Measurements from ENCODE around the gene LCE3B. TPM values are rescaled to one million over a fixed set of nuclear protein-coding genes. Genes with fewer than 3 reads are reported as not detected.

LCE3B gene
- total and polyA plus RNA-seq, 10 of the 15 experiments (the other 5 are each of a cell fraction or from before 2014, with no cell fraction given), result not detected

GRCh38 chr1:152565115-152565514, 48.5 kb upstream of the LCE3B start (continued):
- TF ChIP-seq E4F1 (IDR thresholded peaks at IDR 0.05; ENCODE audit: borderline replicate concordance, partially characterized antibody) (no peak), ATF2 (IDR thresholded peaks at IDR 0.05; ENCODE audit: low read length) (0 out of 2 replicates have a peak, but pooled peaks have one; percentile 51), NBN (IDR thresholded peaks at IDR 0.05) (no peak), BHLHE40 (IDR thresholded peaks at IDR 0.05; ENCODE audit: borderline replicate concordance in 1 of 2, low read depth in 2 of 2, low read length in 1 of 2) (no peak), SRF (IDR thresholded peaks at IDR 0.05; ENCODE audit: low read depth in 2 of 2, low read length in 2 of 2) (no peak), BMI1 (IDR thresholded peaks at IDR 0.05; ENCODE audit: borderline replicate concordance) (no peak), BACH1 (IDR thresholded peaks at IDR 0.05; ENCODE audit: borderline replicate concordance) (no peak), SIN3A (IDR thresholded peaks at IDR 0.05; ENCODE audit: low read depth, low read length) (no peak), ZBTB4 (CRISPR knock-in tag; IDR thresholded peaks at IDR 0.05) (no peak), ETV6 (conservative IDR thresholded peaks at IDR 0.05 in 1 of 2, IDR thresholded peaks at IDR 0.05 in 1 of 2; ENCODE audit: borderline replicate concordance in 1 of 2, low read depth in 1 of 2) (peak in 1 of 2 experiments; percentile 59; a peak in 1 of 4 replicates), RCOR1 (conservative IDR thresholded peaks at IDR 0.05; ENCODE audit: low read depth, low read length) (no peak), STAT3 (IDR thresholded peaks at IDR 0.05; ENCODE audit: low read depth, low read length) (no peak), TBL1XR1 (IDR thresholded peaks at IDR 0.05; ENCODE audit: low read depth, low read length) (no peak), IKZF2 (IDR thresholded peaks at IDR 0.05) (peak in 1 of 2 experiments; percentile 14; a peak in 1 of 4 replicates), SPI1 (IDR thresholded peaks at IDR 0.05; ENCODE audit: borderline replicate concordance, insufficient read depth, low read depth, low read length) (no peak), SKIL (IDR thresholded peaks at IDR 0.05; ENCODE audit: low read depth, poor library complexity, severe bottlenecking) (no peak), SUZ12 (IDR thresholded peaks at IDR 0.05; ENCODE audit: unreplicated experiment) (no peak), JUNB (IDR thresholded peaks at IDR 0.05) (peak; percentile 88), BCL3 (IDR thresholded peaks at IDR 0.05; ENCODE audit: borderline replicate concordance, insufficient read depth, low read depth, low read length, poor library complexity, severe bottlenecking) (no peak)

Data from GM12878 (cell line).